Neural progenitor cell (in vitro differentiated cells): Measurements from ENCODE around the gene TTC23L. TPM values are rescaled to one million over a fixed set of nuclear protein-coding genes. Genes with fewer than 3 reads are reported as not detected.

Experiments
- DNase-seq: peaks from one replicate; pipeline ENCODE4 v3.0.0-alpha.2; 2016; ENCODE audit warnings: low spot score
- H2AFZ ChIP-seq: fragments of 200-600 bp; sonication (generic); replicated peaks from 2 replicates; pipeline ENCODE4 v1.6.1; 2016; ENCODE audit warnings: antibody characterized with exemption
- H3F3A ChIP-seq: fragments of 200-600 bp; sonication (generic); 2 replicates; pipeline ENCODE4 v1.6.1; 2016; ENCODE audit warnings: antibody characterized with exemption, low read depth
- H3K27ac ChIP-seq: fragments of 200-600 bp; sonication (generic); 2 replicates; pipeline ENCODE4 v1.5.1; 2016; ENCODE audit warnings: mild to moderate bottlenecking
- H3K27me3 ChIP-seq: fragments of 200-600 bp; sonication (generic); 2 replicates; pipeline ENCODE4 v1.6.1; 2016; ENCODE audit warnings: mild to moderate bottlenecking, moderate library complexity
- H3K36me3 ChIP-seq: fragments of 200-600 bp; sonication (generic); 2 replicates; pipeline ENCODE4 v1.5.1; 2016
- H3K4me1 ChIP-seq: fragments of 200-600 bp; sonication (generic); 2 replicates; pipeline ENCODE4 v1.6.1; 2016; ENCODE audit warnings: mixed run types
- H3K4me2 ChIP-seq: fragments of 200-600 bp; sonication (generic); 2 replicates; pipeline ENCODE4 v1.6.1; 2016
- H3K4me3 ChIP-seq: fragments of 200-600 bp; sonication (generic); 2 replicates; pipeline ENCODE4 v1.5.1; 2016
- H3K79me2 ChIP-seq: fragments of 200-600 bp; sonication (generic); 2 replicates; pipeline ENCODE4 v1.6.1; 2016; ENCODE audit warnings: low read depth
- H3K9ac ChIP-seq: fragments of 200-600 bp; sonication (generic); 2 replicates; pipeline ENCODE4 v1.6.1; 2016
- H3K9me3 ChIP-seq: fragments of 200-600 bp; sonication (generic); 2 replicates; pipeline ENCODE4 v1.5.1; 2016; ENCODE audit warnings: low read depth
- H4K20me1 ChIP-seq: fragments of 200-600 bp; sonication (generic); 2 replicates; pipeline ENCODE4 v1.6.1; 2016; ENCODE audit warnings: low read depth
- H3K27ac Mint-ChIP-seq: 3 replicates; pipeline ENCODE4 v1.8.0; 2021; ENCODE audit warnings: mixed read lengths
- H3K27me3 Mint-ChIP-seq: 2 replicates; pipeline ENCODE4 v1.8.0; 2022; ENCODE audit warnings: low read depth, mild to moderate bottlenecking, inconsistent platforms, moderate library complexity, mixed read lengths; ENCODE audit not compliant: insufficient read depth
- H3K36me3 Mint-ChIP-seq: 3 replicates; pipeline ENCODE4 v1.8.0; 2021; ENCODE audit warnings: mixed read lengths
- H3K4me1 Mint-ChIP-seq: 3 replicates; pipeline ENCODE4 v1.8.0; 2021; ENCODE audit warnings: mixed read lengths
- H3K4me3 Mint-ChIP-seq: 3 replicates; pipeline ENCODE4 v1.8.0; 2021; ENCODE audit warnings: mild to moderate bottlenecking, moderate library complexity, mixed read lengths
- H3K9me3 Mint-ChIP-seq: 3 replicates; pipeline ENCODE4 v1.8.0; 2020; ENCODE audit warnings: mixed read lengths
- EZH2 ChIP-seq: fragments of 200-600 bp; sonication (generic); IDR thresholded peaks from 2 replicates; pipeline ENCODE4 v1.6.1; 2017; ENCODE audit warnings: antibody characterized with exemption, mild to moderate bottlenecking, moderate library complexity
- EZH2phosphoT487 ChIP-seq: fragments of 200-600 bp; sonication (generic); IDR thresholded peaks from 2 replicates; pipeline ENCODE4 v1.6.1; 2017; ENCODE audit warnings: antibody characterized with exemption
- total RNA-seq: library from RNA; depleted of rRNA; stranded (reverse); fragments of >200 nt; gene quantifications from 2 replicates; pipeline ENCODE4 v1.2.3, GENCODE V29; 2015; ENCODE audit warnings: low replicate concordance
- TF ChIP-seq, protein P1 (sequence below): fragments of 200-600 bp; sonication (generic); IDR thresholded peaks from 2 replicates; pipeline ENCODE4 v1.5.1; 2017; ENCODE audit warnings: antibody characterized with exemption, mild to moderate bottlenecking

TTC23L gene
- total RNA-seq, 1 donor from 2014 or later = 1.3 TPM

DNA sequence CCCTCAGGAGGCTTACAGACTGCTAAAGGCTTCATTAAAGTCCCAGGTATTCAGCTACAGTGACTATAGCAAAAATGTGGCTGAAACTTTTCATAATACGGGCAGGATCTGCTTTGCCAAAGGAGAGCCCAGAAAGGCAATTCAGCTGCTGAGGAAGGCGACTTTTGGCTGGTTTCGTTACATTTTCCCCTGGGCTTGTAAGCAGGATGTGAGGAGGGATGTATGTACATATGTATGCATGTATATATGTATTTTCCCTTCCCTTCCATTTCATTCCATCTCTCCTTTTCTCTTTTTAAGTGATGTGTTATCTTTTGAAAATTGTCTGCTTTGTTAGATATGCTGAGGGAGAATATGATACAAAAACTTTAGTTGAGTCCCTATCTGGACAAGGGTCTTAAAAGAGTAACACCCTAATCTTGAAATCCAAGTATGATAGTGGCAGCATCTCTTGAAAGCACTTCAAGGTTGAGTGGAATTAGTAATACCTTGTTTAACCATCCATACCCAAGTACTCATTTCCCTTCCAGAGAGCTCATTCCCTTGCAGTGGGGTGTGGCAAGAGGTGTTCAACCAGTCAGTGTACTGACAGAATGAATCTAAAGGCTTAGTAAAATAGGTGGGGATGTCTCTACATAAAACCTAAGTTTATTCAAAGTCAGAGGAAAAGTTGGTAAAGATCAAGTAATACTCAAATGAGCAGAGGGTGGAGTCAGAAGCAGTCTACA lies 47.6 kb downstream of the TTC23L start:
- no peaks in the 10 kb centered on the region for H3F3A ChIP-seq
- no peaks in the 10 kb centered on the region for H3K27me3 ChIP-seq
- Mint-ChIP-seq H3K4me3 (no peak overlapping the region), H3K4me1 (no peaks in the 10 kb centered on the region), H3K36me3 (no peaks in the 10 kb centered on the region), H3K9me3 (no peaks in the 10 kb centered on the region), H3K27ac (no peak overlapping the region), H3K27me3 (no peaks in the 10 kb centered on the region)
- H3K4me3 ChIP-seq = no peak overlapping the region
- H3K9ac ChIP-seq = no peak overlapping the region
- no peak overlapping the region for H3K4me2 ChIP-seq
- TF ChIP-seq EZH2phosphoT487 = no peak
- TF ChIP-seq, protein P1, sequence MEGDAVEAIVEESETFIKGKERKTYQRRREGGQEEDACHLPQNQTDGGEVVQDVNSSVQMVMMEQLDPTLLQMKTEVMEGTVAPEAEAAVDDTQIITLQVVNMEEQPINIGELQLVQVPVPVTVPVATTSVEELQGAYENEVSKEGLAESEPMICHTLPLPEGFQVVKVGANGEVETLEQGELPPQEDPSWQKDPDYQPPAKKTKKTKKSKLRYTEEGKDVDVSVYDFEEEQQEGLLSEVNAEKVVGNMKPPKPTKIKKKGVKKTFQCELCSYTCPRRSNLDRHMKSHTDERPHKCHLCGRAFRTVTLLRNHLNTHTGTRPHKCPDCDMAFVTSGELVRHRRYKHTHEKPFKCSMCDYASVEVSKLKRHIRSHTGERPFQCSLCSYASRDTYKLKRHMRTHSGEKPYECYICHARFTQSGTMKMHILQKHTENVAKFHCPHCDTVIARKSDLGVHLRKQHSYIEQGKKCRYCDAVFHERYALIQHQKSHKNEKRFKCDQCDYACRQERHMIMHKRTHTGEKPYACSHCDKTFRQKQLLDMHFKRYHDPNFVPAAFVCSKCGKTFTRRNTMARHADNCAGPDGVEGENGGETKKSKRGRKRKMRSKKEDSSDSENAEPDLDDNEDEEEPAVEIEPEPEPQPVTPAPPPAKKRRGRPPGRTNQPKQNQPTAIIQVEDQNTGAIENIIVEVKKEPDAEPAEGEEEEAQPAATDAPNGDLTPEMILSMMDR = no peak
- DNase-seq = no peak
- no peaks in the 10 kb centered on the region for H3K4me1 ChIP-seq
- H2AFZ ChIP-seq = no peak overlapping the region
- H3K27ac ChIP-seq = no peak overlapping the region
- H3K9me3 ChIP-seq = no peaks in the 10 kb centered on the region
- H3K79me2 ChIP-seq = no peaks in the 10 kb centered on the region
- H4K20me1 ChIP-seq = no peaks in the 10 kb centered on the region
- no peaks in the 10 kb centered on the region for H3K36me3 ChIP-seq

DNA sequence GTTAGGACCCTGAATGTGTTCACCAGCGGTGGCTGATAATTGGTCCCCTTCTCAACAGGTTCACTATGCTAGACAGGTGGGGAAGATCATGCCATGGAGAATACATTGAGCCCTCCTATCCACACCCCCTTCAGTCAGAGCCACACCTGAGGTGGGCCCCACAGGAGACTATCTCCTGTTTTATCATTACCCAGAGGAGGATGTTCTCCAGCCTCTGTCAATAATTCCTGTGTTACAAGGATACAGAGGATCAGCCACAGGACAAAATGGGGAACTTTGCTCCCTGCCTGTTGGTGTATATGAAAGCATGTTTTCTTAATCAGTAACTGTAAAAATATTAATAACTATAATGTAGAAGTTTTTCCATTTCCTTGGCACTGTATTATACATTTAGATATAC lies 50.4 kb downstream of the TTC23L start:
- DNase-seq = no peak
- H3K9ac ChIP-seq = no peak overlapping the region
- H3K27me3 ChIP-seq = no peaks in the 10 kb centered on the region
- TF ChIP-seq EZH2phosphoT487 = no peak
- TF ChIP-seq EZH2 = no peak
- TF ChIP-seq, protein P1 = no peak
- no peaks in the 10 kb centered on the region for H3K79me2 ChIP-seq
- H3K9me3 ChIP-seq = no peaks in the 10 kb centered on the region
- H3K27ac Mint-ChIP-seq = no peak overlapping the region
- no peaks in the 10 kb centered on the region for H3K4me1 ChIP-seq
- H2AFZ ChIP-seq = no peak overlapping the region
- no peak overlapping the region for H3K4me2 ChIP-seq
- no peak overlapping the region for H3K27ac ChIP-seq
- no peaks in the 10 kb centered on the region for H3F3A ChIP-seq
- no peaks in the 10 kb centered on the region for H3K36me3 Mint-ChIP-seq
- no peak overlapping the region for H3K4me3 ChIP-seq
- no peaks in the 10 kb centered on the region for H3K36me3 ChIP-seq
- no peak overlapping the region for H3K4me3 Mint-ChIP-seq
- H3K4me1 Mint-ChIP-seq = no peaks in the 10 kb centered on the region
- no peaks in the 10 kb centered on the region for H4K20me1 ChIP-seq
- no peaks in the 10 kb centered on the region for H3K9me3 Mint-ChIP-seq
- H3K27me3 Mint-ChIP-seq = no peaks in the 10 kb centered on the region

DNA sequence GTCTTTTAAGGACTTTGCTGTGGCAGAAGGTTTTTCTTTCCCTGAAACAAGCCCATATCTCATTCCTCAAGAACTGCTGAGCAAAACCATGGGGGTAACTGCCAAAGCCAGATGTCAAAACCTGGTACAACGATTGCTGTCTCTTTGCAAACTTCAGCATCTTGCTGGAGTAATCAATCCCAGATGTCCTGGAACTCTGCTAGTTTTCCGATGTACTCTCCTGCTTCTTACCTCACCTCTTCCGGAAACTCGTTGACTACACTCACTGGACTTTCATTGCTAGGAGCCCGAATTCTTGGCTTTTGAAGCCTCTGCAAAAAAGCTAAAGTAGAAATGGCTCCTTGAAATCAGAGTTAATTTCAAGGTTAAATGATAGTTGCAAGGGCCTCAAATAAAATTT lies 53.0 kb downstream of the TTC23L start:
- H3K4me3 Mint-ChIP-seq = no peak overlapping the region
- Histone ChIP-seq H3K27me3 (no peaks in the 10 kb centered on the region), H3F3A (no peaks in the 10 kb centered on the region), H3K4me2 (no peak overlapping the region), H4K20me1 (no peaks in the 10 kb centered on the region), H3K9ac (no peak overlapping the region), H3K79me2 (no peaks in the 10 kb centered on the region), H3K4me3 (no peak overlapping the region), H2AFZ (no peak overlapping the region), H3K4me1 (no peaks in the 10 kb centered on the region), H3K36me3 (no peaks in the 10 kb centered on the region), H3K27ac (no peak overlapping the region), H3K9me3 (no peaks in the 10 kb centered on the region)
- DNase-seq = no peak
- no peaks in the 10 kb centered on the region for H3K9me3 Mint-ChIP-seq
- no peak overlapping the region for H3K27ac Mint-ChIP-seq
- no peaks in the 10 kb centered on the region for H3K27me3 Mint-ChIP-seq
- no peaks in the 10 kb centered on the region for H3K4me1 Mint-ChIP-seq
- H3K36me3 Mint-ChIP-seq = peaks cover 2% of the 10 kb centered on the region
- TF ChIP-seq, protein P1 = no peak
- TF ChIP-seq EZH2phosphoT487 = no peak
- no peak for TF ChIP-seq EZH2
